IPS-18c (cell line): ENCODE measurements around the gene TESK1.
A peak's percentile ranks its signal among the peaks of the same experiment; 100 is the strongest.

ENCODE experiments used
- H3K4me3 ChIP-seq: 2 replicates; pipeline ENCODE4 v1.7.0; 2013; ENCODE audit warnings: low read depth, mild to moderate bottlenecking, low read length, moderate library complexity; ENCODE audit not compliant: insufficient read depth
- H3K9me3 ChIP-seq: one replicate; pipeline ENCODE4 v1.6.1; 2013; ENCODE audit warnings: mild to moderate bottlenecking, low read length, moderate library complexity; ENCODE audit not compliant: control insufficient read depth, insufficient read depth

Gene TESK1

DNA sequence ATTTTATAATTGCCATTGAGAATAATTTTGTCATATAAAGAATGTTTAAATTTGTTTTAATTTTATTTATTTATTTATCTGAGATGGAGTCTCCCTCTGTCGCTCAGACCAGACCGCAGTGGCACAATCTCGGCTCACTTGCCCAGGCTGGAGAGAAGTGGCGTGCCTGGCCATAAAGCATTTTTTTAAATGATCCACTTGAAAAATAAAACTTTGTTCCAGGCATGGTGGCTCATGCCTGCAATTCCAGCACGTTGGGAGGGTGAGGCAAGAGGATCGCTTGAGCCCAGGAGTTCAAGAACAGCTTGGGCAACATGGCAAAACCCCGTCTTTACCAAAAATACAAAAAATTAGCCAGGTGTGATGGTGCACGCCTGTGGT lies 47.8 kb downstream of the TESK1 start:
- Histone ChIP-seq H3K9me3 (no peaks in the 10 kb centered on the region), H3K4me3 (no peak overlapping the region)

DNA sequence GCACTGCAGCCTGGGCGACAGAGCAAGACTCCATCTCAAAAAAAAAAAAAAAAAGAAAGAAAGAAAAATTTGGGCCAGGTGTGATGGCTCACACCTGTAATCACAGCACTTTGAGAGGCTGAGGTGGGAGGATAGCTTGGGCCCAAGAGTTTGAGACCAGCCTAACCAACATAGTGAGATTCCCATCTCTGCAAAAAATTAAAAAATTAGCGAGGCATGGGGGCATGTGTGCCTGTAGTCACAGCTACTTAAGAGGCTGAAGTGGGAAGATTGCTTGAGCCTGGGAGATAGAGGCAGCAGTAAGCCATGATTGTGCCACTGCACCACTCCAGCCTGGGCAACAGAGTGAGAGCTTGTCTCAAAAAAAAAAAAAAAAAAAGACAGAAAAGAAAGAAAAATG lies 48.5 kb downstream of the TESK1 start:
- H3K4me3 ChIP-seq = no peak overlapping the region

DNA sequence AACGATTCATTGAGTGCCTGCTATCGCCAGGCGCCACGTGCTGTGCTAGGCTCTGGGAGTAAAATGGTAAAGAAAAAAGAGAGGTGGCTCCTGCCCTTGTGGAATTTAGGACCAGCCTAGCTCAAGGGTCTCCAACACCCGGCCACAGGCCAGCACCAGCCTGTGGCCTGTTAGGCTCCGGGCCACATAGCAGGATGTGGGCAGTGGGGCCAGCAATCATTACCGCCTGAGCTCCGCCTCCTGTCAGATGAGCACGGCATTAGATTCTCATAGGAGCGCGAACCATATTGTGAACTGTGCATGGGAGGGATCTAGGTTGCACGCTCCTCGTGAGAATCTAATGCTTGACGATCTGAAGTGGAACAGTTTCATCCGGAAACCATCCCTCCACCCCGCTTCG lies 51.3 kb downstream of the TESK1 start:
- Histone ChIP-seq H3K4me3 (no peak overlapping the region), H3K9me3 (no peaks in the 10 kb centered on the region)

More for the DNA sequence above, 48.5 kb downstream of the TESK1 start:
- no peaks in the 10 kb centered on the region for H3K9me3 ChIP-seq

GRCh38 chr9:35656831-35657545 lies 51.9 kb downstream of the TESK1 start:
- peak overlapping the region; percentile 35 for H3K4me3 ChIP-seq
- no peaks in the 10 kb centered on the region for H3K9me3 ChIP-seq

DNA sequence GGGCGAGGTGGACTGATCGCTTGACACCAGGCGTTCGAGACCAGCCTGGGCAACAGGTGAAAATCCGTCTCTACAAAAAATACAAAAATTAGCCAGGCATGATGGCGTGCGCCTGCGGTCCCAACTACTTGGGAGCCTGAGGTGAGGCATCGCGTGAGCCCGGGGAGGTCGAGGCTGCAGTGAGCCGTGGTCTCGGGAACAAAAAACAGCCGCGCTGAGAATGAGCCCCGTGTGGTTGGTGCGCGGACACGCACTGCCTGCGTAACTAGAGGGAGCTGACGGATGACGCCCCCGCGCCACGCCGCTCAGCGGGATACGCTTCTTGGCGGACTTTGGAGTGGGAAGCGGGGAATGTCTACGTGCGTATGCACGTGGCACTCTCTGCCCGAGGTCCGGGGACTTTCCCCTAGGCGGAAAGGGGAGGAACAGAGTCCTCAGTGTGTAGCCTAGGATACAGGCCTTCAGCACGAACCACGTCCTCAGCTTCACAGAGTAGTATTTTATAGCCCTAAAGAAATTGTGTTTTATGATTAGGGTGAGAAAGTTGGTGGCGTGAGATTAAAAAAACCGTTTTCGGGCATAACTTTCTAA lies 52.6 kb downstream of the TESK1 start, which contains the start of gene RMRP:
Gene RMRP (minus strand): TSS at position 474 of the 591 bp plus-strand sequence.
- peak within 1 kb of the TSS; percentile 92 for H3K4me3 ChIP-seq
- no peaks in the 10 kb centered on the region for H3K9me3 ChIP-seq

DNA sequence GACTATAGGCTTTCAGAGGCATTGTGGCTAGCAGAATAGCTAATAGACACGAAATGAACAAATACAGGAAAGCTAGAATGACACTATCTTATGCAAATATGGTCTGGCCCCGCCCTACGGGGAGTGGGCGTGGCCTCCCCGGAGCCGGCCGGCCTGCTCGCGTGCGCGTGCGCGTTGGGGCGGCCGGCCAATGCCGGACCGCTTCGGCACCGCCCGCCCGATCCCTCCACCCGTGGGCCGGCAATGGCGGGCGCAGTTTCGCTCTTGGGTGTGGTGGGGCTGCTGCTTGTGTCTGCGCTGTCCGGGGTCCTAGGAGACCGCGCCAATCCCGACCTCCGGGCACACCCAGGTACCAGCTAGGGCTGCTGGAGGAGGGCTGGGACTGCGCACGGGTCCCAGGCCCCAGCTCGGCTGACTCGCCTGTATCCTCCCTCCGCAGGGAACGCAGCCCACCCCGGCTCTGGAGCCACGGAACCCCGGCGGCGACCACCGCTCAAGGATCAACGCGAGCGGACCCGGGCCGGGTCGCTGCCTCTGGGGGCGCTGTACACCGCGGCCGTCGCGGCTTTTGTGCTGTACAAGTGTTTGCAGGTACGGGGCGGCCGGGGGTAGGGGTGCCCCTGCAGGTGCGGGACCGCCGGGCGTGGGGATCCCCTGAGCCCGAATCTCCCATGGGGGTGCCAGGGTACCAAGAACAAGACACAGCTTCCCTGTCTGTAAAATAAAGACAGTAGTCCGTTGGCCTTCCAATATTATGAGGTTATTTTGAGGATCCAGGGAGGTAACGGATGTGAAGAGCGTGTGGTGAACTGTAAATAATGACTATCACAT lies 53.3 kb downstream of the TESK1 start, which contains the start of gene CCDC107:
Gene CCDC107 (plus strand): TSS at position 156 of the 831 bp plus-strand sequence. CDS start 88 bp downstream, at position 244.
- no peaks in the 10 kb centered on the region for H3K9me3 ChIP-seq
- peak within 1 kb of the TSS; percentile 92 for H3K4me3 ChIP-seq

- Histone ChIP-seq H3K4me3 (peak overlapping the region; percentile 92), H3K9me3 (no peaks in the 10 kb centered on the region)
Observed at GRCh38 chr9:35658968-35659220, 53.8 kb downstream of the TESK1 start.

DNA sequence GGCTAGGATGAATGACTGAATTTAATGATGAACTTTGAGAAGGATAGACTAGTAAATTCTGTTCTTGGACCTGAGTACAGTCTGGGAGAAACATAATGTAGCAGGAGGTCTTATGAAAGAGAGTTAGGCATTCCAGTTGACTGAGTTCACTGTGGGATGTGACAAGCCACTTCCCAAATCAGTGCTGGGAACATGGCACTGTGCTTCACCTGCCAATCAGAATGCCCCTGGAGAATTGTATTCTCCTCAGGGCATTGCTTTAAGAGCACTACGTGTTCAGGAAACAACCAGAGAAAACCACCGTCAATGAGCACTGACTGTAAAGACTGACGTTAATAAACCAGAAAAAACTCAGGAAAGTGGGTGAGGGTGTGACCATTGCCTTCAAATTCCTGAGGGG lies 54.3 kb downstream of the TESK1 start:
- H3K9me3 ChIP-seq = no peaks in the 10 kb centered on the region
- H3K4me3 ChIP-seq = no peak overlapping the region; the same call in 1 of the 2 replicates
